ENCODE results near the gene SMCO3. TPM values are rescaled to one million over a fixed set of nuclear protein-coding genes. Genes with fewer than 3 reads are reported as not detected.
A peak's percentile ranks its signal among the peaks of the same experiment; 100 is the strongest.

Gene SMCO3
- total RNA-seq, 6 experiments from 2014 or later, result 0.07 to 0.26 (median 0.13) TPM

GRCh38 chr12:14845350-14845750, 31.4 kb upstream of the SMCO3 start:
- peak; percentile 80 for TF ChIP-seq CTCF (IDR thresholded peaks at IDR 0.05)
- peaks cover 41% of the 10 kb centered on the region for H3K4me1 Mint-ChIP-seq (ENCODE audit: low read depth)

GRCh38 chr12:14844401-14844800, 30.4 kb upstream of the SMCO3 start:
- no peak for TF ChIP-seq CTCF (IDR thresholded peaks at IDR 0.05)
- H3K27me3 Mint-ChIP-seq (ENCODE audit: insufficient read depth), result no peaks in the 10 kb centered on the region
- DNase-seq, result no peak
- H3K4me1 Mint-ChIP-seq (ENCODE audit: low read depth), result peaks cover 37% of the 10 kb centered on the region
- no peaks in the 10 kb centered on the region for H3K36me3 Mint-ChIP-seq (ENCODE audit: low read depth)
- H3K9me3 Mint-ChIP-seq, result no peaks in the 10 kb centered on the region
- H3K4me3 Mint-ChIP-seq, result no peak overlapping the region
- no peak overlapping the region for H3K27ac Mint-ChIP-seq

More at GRCh38 chr12:14845350-14845750, 31.4 kb upstream of the SMCO3 start:
- Mint-ChIP-seq H3K27me3 (ENCODE audit: insufficient read depth) (no peaks in the 10 kb centered on the region), H3K27ac (no peak overlapping the region), H3K4me3 (no peak overlapping the region), H3K9me3 (no peaks in the 10 kb centered on the region), H3K36me3 (ENCODE audit: low read depth) (no peaks in the 10 kb centered on the region)
- peak; percentile 57 for DNase-seq

GRCh38 chr12:14843425-14843887, 29.5 kb upstream of the SMCO3 start, which contains the start of gene ART4:
ART4 (minus strand) TSS chr12:14843526; CDS start chr12:14843113, 413 bp downstream.
- no peak within 1 kb of the TSS for H3K27ac Mint-ChIP-seq
- no peaks in the 10 kb centered on the region for H3K9me3 Mint-ChIP-seq
- H3K4me1 Mint-ChIP-seq (ENCODE audit: low read depth), result peaks cover 34% of the 10 kb centered on the region
- H3K27me3 Mint-ChIP-seq (ENCODE audit: insufficient read depth), result no peaks in the 10 kb centered on the region
- H3K36me3 Mint-ChIP-seq (ENCODE audit: low read depth), result no peaks in the 10 kb centered on the region
- no peak within 1 kb of the TSS for H3K4me3 Mint-ChIP-seq
- DNase-seq, result no peak
- TF ChIP-seq CTCF (IDR thresholded peaks at IDR 0.05), result no peak

- DNase-seq, result no peak
- H3K4me1 Mint-ChIP-seq (ENCODE audit: low read depth), result peaks cover 38% of the 10 kb centered on the region
- no peaks in the 10 kb centered on the region for H3K27me3 Mint-ChIP-seq (ENCODE audit: insufficient read depth)
- H3K4me3 Mint-ChIP-seq, result no peak overlapping the region
- no peaks in the 10 kb centered on the region for H3K36me3 Mint-ChIP-seq (ENCODE audit: low read depth)
- no peak overlapping the region for H3K27ac Mint-ChIP-seq
- TF ChIP-seq CTCF (IDR thresholded peaks at IDR 0.05), result no peak
- no peaks in the 10 kb centered on the region for H3K9me3 Mint-ChIP-seq
Measured at GRCh38 chr12:14842315-14842714, 28.3 kb upstream of the SMCO3 start.

- H3K9me3 Mint-ChIP-seq, result no peaks in the 10 kb centered on the region
- no peaks in the 10 kb centered on the region for H3K27me3 Mint-ChIP-seq (ENCODE audit: insufficient read depth)
- no peak for TF ChIP-seq CTCF (IDR thresholded peaks at IDR 0.05)
- H3K27ac Mint-ChIP-seq, result peak overlapping the region; percentile 17; the same call in 1 of the 2 replicates
- peak; percentile 61 for DNase-seq
- H3K4me3 Mint-ChIP-seq, result 0 out of 2 replicates have a peak overlapping the region, but pooled peaks have one; percentile 15
- H3K36me3 Mint-ChIP-seq (ENCODE audit: low read depth), result no peaks in the 10 kb centered on the region
- H3K4me1 Mint-ChIP-seq (ENCODE audit: low read depth), result peaks cover 44% of the 10 kb centered on the region
Measured at GRCh38 chr12:14841761-14842160, 27.8 kb upstream of the SMCO3 start.
